SU-DHL-6 (cell line): ENCODE measurements around the gene ACAT2.

Experiments used
- H2AFZ ChIP-seq: fragments of 200-600 bp; sonication (generic); 2 replicates; pipeline ENCODE4 v1.6.1; 2014; ENCODE audit warnings: low read depth, mild to moderate bottlenecking, moderate library complexity, mixed read lengths, antibody characterized with exemption, low read length; ENCODE audit not compliant: severe bottlenecking
- H3F3A ChIP-seq: fragments of 200-600 bp; shearing (Covaris generic); 2 replicates; pipeline ENCODE4 v1.6.0; 2016; ENCODE audit warnings: antibody characterized with exemption, mild to moderate bottlenecking; ENCODE audit not compliant: insufficient read depth
- H3K27ac ChIP-seq: fragments of 200-600 bp; sonication (generic); 2 replicates; pipeline ENCODE4 v1.5.1; 2016; ENCODE audit warnings: low read depth, mild to moderate bottlenecking, low read length, moderate library complexity, mixed read lengths
- H3K27me3 ChIP-seq: fragments of 200-600 bp; sonication (generic), shearing (Covaris generic); 2 replicates; pipeline ENCODE4 v1.6.0; 2014; ENCODE audit warnings: mild to moderate bottlenecking, low read length
- H3K36me3 ChIP-seq: fragments of 200-600 bp; sonication (generic); 2 replicates; pipeline ENCODE4 v1.6.1; 2014; ENCODE audit warnings: mild to moderate bottlenecking, low read length, mixed read lengths
- H3K4me2 ChIP-seq: fragments of 300-600, 200-600 bp; shearing (Covaris generic), sonication (generic); 2 replicates; pipeline ENCODE4 v1.6.0; 2014; ENCODE audit warnings: low read length, low read depth, mild to moderate bottlenecking; ENCODE audit not compliant: poor library complexity, severe bottlenecking
- H3K4me3 ChIP-seq: fragments of 200-600 bp; sonication (generic); 2 replicates; pipeline ENCODE4 v1.5.1; 2014; ENCODE audit warnings: antibody characterized with exemption, low read length, mild to moderate bottlenecking, mixed read lengths; ENCODE audit not compliant: insufficient read depth, poor library complexity, severe bottlenecking
- H3K79me2 ChIP-seq: fragments of 200-600 bp; sonication (generic); 2 replicates; pipeline ENCODE4 v1.6.1; 2014; ENCODE audit warnings: mild to moderate bottlenecking, low read length, moderate library complexity; ENCODE audit not compliant: insufficient read depth
- H3K9ac ChIP-seq: fragments of 200-600 bp; sonication (generic); 2 replicates; pipeline ENCODE4 v1.7.0; 2014; ENCODE audit warnings: mild to moderate bottlenecking, low read length
- H3K9me2 ChIP-seq: fragments of 200-600 bp; sonication (generic); replicated peaks from 2 replicates; pipeline ENCODE4 v1.6.1; 2014; ENCODE audit warnings: low read length; ENCODE audit not compliant: insufficient read depth
- H3K9me3 ChIP-seq: fragments of 200-600 bp; sonication (generic); 2 replicates; pipeline ENCODE4 v1.6.1; 2014; ENCODE audit warnings: low read length, mixed read lengths; ENCODE audit not compliant: insufficient read depth
- H4K20me1 ChIP-seq: fragments of 200-600 bp; sonication (generic); 2 replicates; pipeline ENCODE4 v1.6.1; 2014; ENCODE audit warnings: low read depth, mild to moderate bottlenecking, antibody characterized with exemption, low read length, moderate library complexity, mixed read lengths
- EZH2phosphoT487 ChIP-seq: fragments of 200-600 bp; sonication (generic), shearing (Covaris generic); conservative IDR thresholded peaks from 2 replicates; pipeline ENCODE4 v1.6.1; 2018; ENCODE audit warnings: mild to moderate bottlenecking, antibody characterized with exemption, low read length, moderate library complexity, mixed read lengths
- TF ChIP-seq, protein P1 (sequence below): fragments of 200-600 bp; sonication (generic); IDR thresholded peaks from one replicate; pipeline ENCODE4 v1.5.1; 2017; ENCODE audit warnings: antibody characterized with exemption, mild to moderate bottlenecking, low read length, moderate library complexity; ENCODE audit not compliant: insufficient read depth, poor library complexity, severe bottlenecking

The ACAT2 gene

GRCh38 chr6:159819098-159819497 is 57.3 kb downstream of the ACAT2 start:
- no peaks in the 10 kb centered on the region for H3K36me3 ChIP-seq
- no peak overlapping the region for H2AFZ ChIP-seq
- no peak overlapping the region for H3K9ac ChIP-seq
- H4K20me1 ChIP-seq, result no peaks in the 10 kb centered on the region
- no peak for TF ChIP-seq EZH2phosphoT487
- TF ChIP-seq, protein P1, sequence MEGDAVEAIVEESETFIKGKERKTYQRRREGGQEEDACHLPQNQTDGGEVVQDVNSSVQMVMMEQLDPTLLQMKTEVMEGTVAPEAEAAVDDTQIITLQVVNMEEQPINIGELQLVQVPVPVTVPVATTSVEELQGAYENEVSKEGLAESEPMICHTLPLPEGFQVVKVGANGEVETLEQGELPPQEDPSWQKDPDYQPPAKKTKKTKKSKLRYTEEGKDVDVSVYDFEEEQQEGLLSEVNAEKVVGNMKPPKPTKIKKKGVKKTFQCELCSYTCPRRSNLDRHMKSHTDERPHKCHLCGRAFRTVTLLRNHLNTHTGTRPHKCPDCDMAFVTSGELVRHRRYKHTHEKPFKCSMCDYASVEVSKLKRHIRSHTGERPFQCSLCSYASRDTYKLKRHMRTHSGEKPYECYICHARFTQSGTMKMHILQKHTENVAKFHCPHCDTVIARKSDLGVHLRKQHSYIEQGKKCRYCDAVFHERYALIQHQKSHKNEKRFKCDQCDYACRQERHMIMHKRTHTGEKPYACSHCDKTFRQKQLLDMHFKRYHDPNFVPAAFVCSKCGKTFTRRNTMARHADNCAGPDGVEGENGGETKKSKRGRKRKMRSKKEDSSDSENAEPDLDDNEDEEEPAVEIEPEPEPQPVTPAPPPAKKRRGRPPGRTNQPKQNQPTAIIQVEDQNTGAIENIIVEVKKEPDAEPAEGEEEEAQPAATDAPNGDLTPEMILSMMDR, result no peak
- H3K9me3 ChIP-seq, result no peaks in the 10 kb centered on the region
- no peaks in the 10 kb centered on the region for H3F3A ChIP-seq
- H3K4me2 ChIP-seq, result no peak overlapping the region
- no peaks in the 10 kb centered on the region for H3K79me2 ChIP-seq
- H3K27me3 ChIP-seq, result no peaks in the 10 kb centered on the region
- H3K9me2 ChIP-seq, result no peaks in the 10 kb centered on the region
- H3K27ac ChIP-seq, result no peak overlapping the region
- no peak overlapping the region for H3K4me3 ChIP-seq

DNA sequence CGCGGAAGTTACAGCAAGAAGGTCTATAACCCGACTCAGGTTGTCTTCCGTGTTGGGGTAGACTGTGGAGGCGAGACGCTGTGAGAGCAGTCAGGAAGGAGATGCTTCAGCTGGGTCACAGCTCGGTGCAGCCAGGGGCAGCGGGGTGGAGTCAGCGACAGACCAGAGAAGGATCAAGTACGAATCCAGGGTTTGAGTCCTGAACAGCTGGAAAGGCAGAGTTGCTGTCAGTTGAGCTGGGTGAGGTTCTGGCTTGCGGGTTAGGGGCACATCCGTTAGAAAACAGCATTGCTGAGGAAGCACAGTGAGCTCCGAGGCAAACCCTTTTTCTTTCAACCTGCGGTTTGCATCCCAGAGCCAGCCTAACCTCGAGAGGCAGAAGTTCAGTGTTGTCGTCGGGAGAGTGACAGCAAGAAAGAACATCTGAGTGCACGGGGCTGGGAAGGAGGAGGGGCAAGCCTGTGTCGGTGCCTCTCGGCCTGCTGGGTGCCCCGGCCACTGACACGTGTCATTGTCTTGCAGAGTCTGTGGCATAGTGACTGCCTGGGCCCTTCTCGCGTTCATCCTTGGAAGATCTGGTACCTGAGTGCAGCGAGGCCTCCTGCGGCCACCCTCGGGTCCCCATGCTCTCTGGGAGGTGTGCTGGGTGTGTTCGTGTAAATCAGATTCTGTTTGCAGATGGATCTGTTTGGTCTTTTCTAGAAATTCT is 58.2 kb downstream of the ACAT2 start:
- no peaks in the 10 kb centered on the region for H3K79me2 ChIP-seq
- no peaks in the 10 kb centered on the region for H3K36me3 ChIP-seq
- H3K27ac ChIP-seq, result no peak overlapping the region
- peak overlapping the region; percentile 50 for H2AFZ ChIP-seq
- no peak overlapping the region for H3K4me3 ChIP-seq
- no peaks in the 10 kb centered on the region for H3K9me3 ChIP-seq
- no peaks in the 10 kb centered on the region for H3K27me3 ChIP-seq
- no peak for TF ChIP-seq EZH2phosphoT487
- TF ChIP-seq, protein P1, result no peak
- peak overlapping the region; percentile 32 for H3K4me2 ChIP-seq
- no peaks in the 10 kb centered on the region for H4K20me1 ChIP-seq
- no peak overlapping the region for H3K9ac ChIP-seq
- H3K9me2 ChIP-seq, result no peaks in the 10 kb centered on the region
- no peaks in the 10 kb centered on the region for H3F3A ChIP-seq

DNA sequence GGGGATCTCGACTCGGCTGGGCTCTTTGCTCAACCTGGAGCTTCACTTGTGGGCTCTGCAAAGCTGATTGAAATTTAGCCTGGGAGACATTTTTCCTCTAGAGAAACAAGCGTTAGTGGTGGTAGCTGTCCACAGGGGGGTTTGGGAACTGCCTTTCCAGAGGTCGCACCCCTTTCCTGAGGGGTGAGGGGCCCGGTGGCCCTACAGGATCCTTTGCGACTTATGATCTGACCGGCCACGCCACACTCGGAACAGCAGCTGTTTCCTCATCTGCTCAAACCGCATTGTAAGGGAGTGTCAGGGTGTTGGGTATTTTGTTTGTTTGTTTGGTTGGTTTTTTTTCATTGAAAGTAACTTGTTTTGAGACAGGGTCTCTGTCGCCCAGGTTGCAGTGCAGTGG is 59.3 kb downstream of the ACAT2 start:
- H2AFZ ChIP-seq, result no peak overlapping the region
- no peaks in the 10 kb centered on the region for H3K27me3 ChIP-seq
- no peaks in the 10 kb centered on the region for H4K20me1 ChIP-seq
- no peaks in the 10 kb centered on the region for H3K36me3 ChIP-seq
- no peak overlapping the region for H3K4me2 ChIP-seq
- no peak overlapping the region for H3K9ac ChIP-seq
- no peaks in the 10 kb centered on the region for H3K79me2 ChIP-seq
- H3K27ac ChIP-seq, result no peak overlapping the region
- no peak for TF ChIP-seq EZH2phosphoT487
- TF ChIP-seq, protein P1, result no peak
- no peak overlapping the region for H3K4me3 ChIP-seq
- H3F3A ChIP-seq, result no peaks in the 10 kb centered on the region
- no peaks in the 10 kb centered on the region for H3K9me3 ChIP-seq
- no peaks in the 10 kb centered on the region for H3K9me2 ChIP-seq
